A549 (cell line): Measurements from ENCODE around the gene COL17A1. TPM values are rescaled to one million over a fixed set of nuclear protein-coding genes. Genes with fewer than 3 reads are reported as not detected.

ENCODE experiments used
- ATAC-seq, 2 experiments: fragments of 200-7000 bp in 1 of 2; fragments of >200 bp in 1 of 2; cut with Nextera tagmentation in 1 of 2; cut with Tn5 transposase in 1 of 2; 3 replicates each; pipeline versions ENCODE4 v1.8.0 to v1.9.1; 2018 to 2020; ENCODE audit warnings: mild to moderate bottlenecking in 1 of 2, moderate library complexity in 1 of 2
- CTCF ChIA-PET: fragments of 300-600 bp; sonication (Branson Sonifier 250); formaldehyde crosslinking; extraction: SDS; loops from one replicate; lab custom pipeline; 2021; ENCODE audit warnings: antibody characterized with exemption, inconsistent platforms; lab: Yijun Ruan, JAX
- POLR2A ChIA-PET: fragments of 350-600 bp; formaldehyde crosslinking; extraction: SDS; loops from one replicate; lab custom pipeline; 2021; ENCODE audit warnings: antibody characterized with exemption, inconsistent platforms; lab: Yijun Ruan, JAX
- DNase-seq, 2 experiments: peaks; one replicate each; pipeline versions ENCODE4 v3.0.0 to v3.0.0-alpha.2; 2011 to 2016; ENCODE audit warnings: low read depth in 1 of 2, low spot score in 1 of 2
- FAIRE-seq: peaks from 2 replicates; lab custom pipeline; 2011; peaks lifted over from hg19 to GRCh38; lab: Jason Lieb, UNC
- H3K27ac ChIP-seq, 2 experiments: fragments of >200 bp; sonication (Bioruptor Twin); formaldehyde crosslinking; 3 replicates each; pipeline ENCODE4 v1.5.1; 2016 to 2017
- H3K4me1 ChIP-seq: fragments of >200 bp; sonication (Bioruptor Twin); formaldehyde crosslinking; 3 replicates; pipeline ENCODE4 v1.6.1; 2016
- H3K4me2 ChIP-seq: fragments of >200 bp; sonication (Bioruptor Twin); formaldehyde crosslinking; 3 replicates; pipeline ENCODE4 v1.6.1; 2016
- H3K4me3 ChIP-seq: fragments of >200 bp; sonication (Bioruptor Twin); formaldehyde crosslinking; 3 replicates; pipeline ENCODE4 v1.5.1; 2016
- H3K9me3 ChIP-seq: fragments of >200 bp; sonication (Bioruptor Twin); formaldehyde crosslinking; 3 replicates; pipeline ENCODE4 v1.6.1; 2016
- ATOH8 ChIP-seq: fragments of 250-450 bp; sonication (Bioruptor Pico); IDR thresholded peaks from 2 replicates; pipeline ENCODE4 v1.5.0; 2020; ENCODE audit warnings: low read depth, mild to moderate bottlenecking, moderate library complexity
- BCL3 ChIP-seq: fragments of >200 bp; sonication (Bioruptor Twin); formaldehyde crosslinking; IDR thresholded peaks from 3 replicates; pipeline ENCODE4 v1.6.1; 2016
- EHF ChIP-seq: fragments of 250-450 bp; sonication (Bioruptor Pico); IDR thresholded peaks from 2 replicates; pipeline ENCODE4 v1.5.0; 2020; ENCODE audit warnings: mild to moderate bottlenecking
- ESRRA ChIP-seq: fragments of 150-350 bp; IDR thresholded peaks from 2 replicates; pipeline ENCODE4 v1.6.1; 2014; ENCODE audit warnings: mild to moderate bottlenecking, low read length, borderline replicate concordance
- FOXS1 ChIP-seq: fragments of 250-450 bp; sonication (Bioruptor Pico); IDR thresholded peaks from 2 replicates; pipeline ENCODE4 v1.5.0; 2020; ENCODE audit warnings: mild to moderate bottlenecking, moderate library complexity
- HES2 ChIP-seq: fragments of >200 bp; sonication (Bioruptor Twin); formaldehyde crosslinking; IDR thresholded peaks from 2 replicates; pipeline ENCODE4 v1.6.1; 2016
- HOXA7 ChIP-seq: fragments of 250-450 bp; sonication (Bioruptor Pico); IDR thresholded peaks from 2 replicates; pipeline ENCODE4 v1.5.0; 2020; ENCODE audit warnings: mild to moderate bottlenecking, moderate library complexity
- HOXB5 ChIP-seq: fragments of 250-450 bp; sonication (Bioruptor Pico); IDR thresholded peaks from 2 replicates; pipeline ENCODE4 v1.5.0; 2020; ENCODE audit warnings: mild to moderate bottlenecking, moderate library complexity
- JUN ChIP-seq, 2 experiments: fragments of >200 bp; sonication (Bioruptor Twin); formaldehyde crosslinking; IDR thresholded peaks; 2 replicates in 1 of 2; 3 replicates in 1 of 2; pipeline ENCODE4 v1.6.1; 2016 to 2017
- KDM1A ChIP-seq: fragments of 200-600 bp; sonication (generic); IDR thresholded peaks from 2 replicates; pipeline ENCODE4 v1.6.1; 2016; ENCODE audit warnings: low read depth, mild to moderate bottlenecking
- NFE2L2 ChIP-seq: fragments of 150-350 bp; conservative IDR thresholded peaks from 2 replicates; pipeline ENCODE4 v1.6.1; 2014; ENCODE audit warnings: low read length
- PBX3 ChIP-seq: IDR thresholded peaks from 2 replicates; pipeline ENCODE4 v1.6.1; 2012
- POLR2A ChIP-seq: IDR thresholded peaks from 2 replicates; pipeline ENCODE4 v1.6.1; 2012; ENCODE audit warnings: mild to moderate bottlenecking, low read length
- RNF2 ChIP-seq: fragments of 200-600 bp; sonication (generic); IDR thresholded peaks from 2 replicates; pipeline ENCODE4 v1.6.1; 2016; ENCODE audit warnings: low read depth, mild to moderate bottlenecking, antibody characterized with exemption, moderate library complexity, borderline replicate concordance
- TFCP2L1 ChIP-seq: fragments of 250-450 bp; sonication (Bioruptor Pico); IDR thresholded peaks from 2 replicates; pipeline ENCODE4 v1.5.0; 2021; ENCODE audit warnings: mild to moderate bottlenecking
- TP53 ChIP-seq: fragments of 250-450 bp; sonication (Bioruptor Pico); IDR thresholded peaks from 2 replicates; pipeline ENCODE4 v1.5.0; 2021; ENCODE audit warnings: mild to moderate bottlenecking, moderate library complexity
- USF2 ChIP-seq: fragments of 450-650 bp; IDR thresholded peaks from 2 replicates; pipeline ENCODE4 v1.6.1; 2014; ENCODE audit warnings: antibody characterized with exemption
- ZFP36 ChIP-seq: fragments of 450-650 bp; IDR thresholded peaks from 2 replicates; pipeline ENCODE4 v1.6.1; 2014; ENCODE audit warnings: borderline replicate concordance; ENCODE audit not compliant: partially characterized antibody
- WGBS: methylation state at CpG from one replicate; pipeline ENCODE4 v1.1.6; 2017; ENCODE audit errors: missing lambda C conversion rate; 5-methylcytosine and 5-hydroxymethylcytosine counted together
- polyA plus RNA-seq, 4 experiments: library from polyadenylated mRNA; depleted of rRNA in 3 of 4; stranded (reverse); fragments of >200 nt; fragmentation: RNase III in 1 of 4; extraction: RNeasy Plus Mini Kit Qiagen cat#74134 plus additional on column Dnase treatment in 1 of 4; gene quantifications; 2 replicates in 3 of 4; 3 replicates in 1 of 4; pipeline ENCODE4 v1.2.3, GENCODE V29; 2011 to 2017

The COL17A1 gene
- polyA plus RNA-seq, 2 of the 4 experiments (the other 2 are of a cell fraction) = 1.3 to 1.6 TPM

- FAIRE-seq (no peak), ATAC-seq (no peak), DNase-seq (no peak)
- ChIA-PET POLR2A (no interaction called here), CTCF (interaction anchor here (0.8 to 7.2 kb wide), 6 partner anchors 11 to 172 kb away, joined by 3 to 60 read pairs (median 5); partner anchors contain the start of gene SFR1)
- Histone ChIP-seq H3K9me3 (no peaks in the 10 kb centered on the region), H3K4me1 (no peaks in the 10 kb centered on the region), H3K4me2 (no peak overlapping the region), H3K4me3 (no peak overlapping the region), H3K27ac (no peak overlapping the region)
- TF ChIP-seq RNF2 = no peak
- no peak for TF ChIP-seq FOXS1
- TF ChIP-seq ZFP36 = peak; percentile 84
- WGBS = 74% methylated on average over 7 of the region's 7 CpGs
These were observed 46.5 kb downstream of the COL17A1 start for GRCh38 chr10:104038958-104039752.

- 94% methylated on average over 8 of the region's 8 CpGs for WGBS
- FAIRE-seq = no peak
- CTCF ChIA-PET = interaction anchor here (0.8 to 7.2 kb wide), 5 partner anchors 10 to 154 kb away, joined by 3 to 60 read pairs (median 6); partner anchors contain the start of gene SFR1
These were observed 47.1 kb downstream of the COL17A1 start for GRCh38 chr10:104038537-104038936.

More at GRCh38 chr10:104038537-104038936, 47.1 kb downstream of the COL17A1 start:
- no peak for ATAC-seq
- no peak for DNase-seq
- no peak overlapping the region for H3K4me3 ChIP-seq
- no peaks in the 10 kb centered on the region for H3K9me3 ChIP-seq
- H3K27ac ChIP-seq = no peak overlapping the region
- H3K4me2 ChIP-seq = no peak overlapping the region
- no peaks in the 10 kb centered on the region for H3K4me1 ChIP-seq
- POLR2A ChIA-PET = no interaction called here
- TF ChIP-seq JUN (IDR thresholded peaks at IDR 0.05) (no peak), BCL3 (no peak), KDM1A (no peak), NFE2L2 (no peak), HOXB5 (CRISPR knock-in tag) (no peak), TP53 (CRISPR knock-in tag) (no peak), PBX3 (no peak), EHF (CRISPR knock-in tag) (no peak), POLR2A (no peak), RNF2 (no peak), HOXA7 (CRISPR knock-in tag) (no peak), USF2 (no peak), ESRRA (no peak), TFCP2L1 (CRISPR knock-in tag) (no peak), ATOH8 (CRISPR knock-in tag) (no peak), HES2 (no peak)
